Stimulated activated CD8-positive, alpha-beta memory T cell treated with anti-CD3 and anti-CD28 coated beads, Interleukin-7, amount 100 ng/mL, for 24 hours (primary cell): ENCODE data around the gene SSH2.
"Not testable (repeated sequence)": the region's sequence is repeated elsewhere in the genome, so short reads cannot be mapped to it uniquely, and the experiment has no call there.

Experiments
- DNase-seq: peaks from one replicate; pipeline ENCODE4 v3.0.0-alpha.2; 2020; ENCODE audit warnings: low read depth

The SSH2 gene

DNA sequence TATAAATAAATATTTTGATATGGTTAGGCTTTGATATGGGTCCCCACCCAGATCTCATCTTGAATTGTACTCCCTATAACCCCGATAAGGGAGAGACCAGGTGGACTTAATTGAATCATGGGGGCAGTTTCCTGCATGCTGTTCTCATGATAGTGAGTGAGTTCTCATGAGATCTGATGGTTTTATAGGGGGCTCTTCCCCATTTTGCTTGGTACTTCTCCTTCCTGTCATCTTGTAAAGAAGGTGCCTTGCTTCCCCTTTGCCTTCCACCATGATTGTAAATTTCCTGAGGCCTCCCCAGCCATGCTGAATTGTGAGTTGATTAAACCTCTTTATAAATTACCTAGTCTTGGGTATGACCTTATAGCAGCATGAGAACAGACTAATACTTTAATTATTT, 55.7 kb downstream of the SSH2 start:
- DNase-seq, result not testable (repeated sequence)

DNA sequence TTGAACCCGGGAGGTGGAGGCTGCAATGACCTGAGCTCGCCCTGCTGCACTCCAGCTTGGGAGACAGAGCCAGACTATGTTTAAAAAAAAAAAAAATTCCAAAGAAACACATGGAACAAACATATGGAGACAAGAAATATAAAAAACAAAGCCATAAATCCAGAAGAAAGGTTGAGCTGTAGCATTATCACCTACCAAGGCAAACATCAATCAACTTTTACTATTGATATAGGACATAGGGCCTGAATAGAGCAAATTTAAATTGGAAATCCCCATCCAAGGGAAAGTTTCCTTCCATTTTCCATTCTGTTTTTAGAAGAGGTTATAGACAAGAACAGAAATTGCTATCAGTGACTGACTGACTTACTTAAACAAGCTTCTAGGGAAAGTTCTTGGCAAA, 56.6 kb downstream of the SSH2 start:
- DNase-seq, result no peak

DNA sequence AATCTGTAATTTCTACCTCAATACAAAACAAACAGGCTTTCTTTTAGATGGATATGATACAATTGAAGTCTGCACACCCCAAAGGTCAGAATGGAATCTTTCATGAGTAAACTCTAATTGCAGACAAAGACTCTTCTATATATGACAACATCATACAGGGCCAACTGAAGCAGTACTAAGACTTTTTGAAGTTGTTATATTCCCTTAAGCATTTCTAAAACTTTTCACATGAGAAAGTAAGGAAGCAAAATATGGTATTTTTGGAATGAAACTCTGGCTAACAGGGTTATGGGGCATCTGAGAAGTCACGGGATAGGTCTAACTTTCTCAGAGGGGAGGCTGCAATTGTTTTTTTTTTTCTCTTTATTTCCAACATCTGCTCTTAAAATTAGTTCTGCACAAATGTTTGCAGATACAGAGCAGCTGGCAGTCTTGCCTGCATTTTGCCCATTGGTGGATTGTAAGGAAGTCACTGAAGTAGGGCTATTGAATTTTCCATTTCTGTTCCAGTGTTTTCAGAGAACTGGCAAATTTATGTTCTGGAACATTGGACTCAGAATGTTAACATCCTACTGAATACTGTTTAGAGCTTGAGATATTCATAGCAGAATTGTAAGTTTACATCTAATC, 59.1 kb downstream of the SSH2 start:
- DNase-seq, result no peak

DNA sequence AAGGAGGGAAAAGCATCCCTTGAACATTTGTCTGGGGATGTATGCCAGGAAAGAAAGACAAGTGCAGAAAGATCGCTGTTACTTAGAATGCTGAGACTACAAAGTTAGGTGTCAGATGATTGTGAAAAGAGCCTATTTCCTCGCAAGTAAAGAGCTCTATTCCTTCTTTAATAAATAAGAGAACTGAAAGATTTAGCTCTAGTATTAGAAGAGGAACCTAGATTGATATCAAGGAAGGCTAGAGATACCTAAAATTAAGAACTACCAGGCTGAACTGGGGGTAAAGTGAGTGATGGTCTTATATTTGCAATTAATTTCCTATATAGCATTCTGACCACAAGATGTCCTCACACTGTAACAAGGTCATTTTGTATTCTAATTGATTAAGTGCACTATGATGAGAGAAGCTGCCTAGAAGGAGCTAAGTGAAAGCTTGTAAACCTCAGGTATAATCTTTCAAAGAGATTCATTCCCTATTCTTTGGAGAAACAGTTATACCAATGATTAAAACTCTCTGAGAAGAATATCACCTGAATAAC, 62.3 kb downstream of the SSH2 start:
- DNase-seq, result no peak

DNA sequence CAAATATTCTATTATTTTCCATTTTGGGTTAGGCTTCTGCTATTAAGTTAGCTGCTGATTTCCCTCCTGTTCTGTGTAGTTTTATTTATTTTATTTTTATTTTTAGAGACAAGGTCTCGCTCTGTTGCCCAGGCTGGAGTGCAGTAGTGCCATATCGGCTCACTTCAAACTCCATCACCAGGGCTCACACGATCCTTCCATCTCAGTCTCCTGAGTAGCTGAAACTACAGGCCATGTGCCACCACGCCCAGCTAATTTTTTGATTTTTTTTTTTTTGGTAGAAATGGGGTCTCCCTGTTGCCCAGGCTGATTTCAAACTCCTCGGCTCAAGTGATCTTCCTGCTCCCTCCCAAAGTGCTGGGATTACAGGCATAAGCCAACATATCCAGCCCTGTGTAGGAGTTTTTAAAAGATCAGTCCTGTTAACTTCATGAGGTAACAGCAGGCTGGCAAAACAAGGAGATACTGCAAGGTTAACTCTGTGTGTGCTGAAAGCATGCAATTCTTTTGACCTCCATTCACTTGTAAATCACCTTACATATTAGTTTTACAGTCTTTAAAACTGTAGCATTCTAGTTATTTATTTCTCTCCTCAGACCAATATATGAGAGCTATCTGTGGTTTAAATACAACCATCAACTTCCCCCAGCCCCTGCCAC, 63.2 kb downstream of the SSH2 start:
- DNase-seq, result no peak

DNA sequence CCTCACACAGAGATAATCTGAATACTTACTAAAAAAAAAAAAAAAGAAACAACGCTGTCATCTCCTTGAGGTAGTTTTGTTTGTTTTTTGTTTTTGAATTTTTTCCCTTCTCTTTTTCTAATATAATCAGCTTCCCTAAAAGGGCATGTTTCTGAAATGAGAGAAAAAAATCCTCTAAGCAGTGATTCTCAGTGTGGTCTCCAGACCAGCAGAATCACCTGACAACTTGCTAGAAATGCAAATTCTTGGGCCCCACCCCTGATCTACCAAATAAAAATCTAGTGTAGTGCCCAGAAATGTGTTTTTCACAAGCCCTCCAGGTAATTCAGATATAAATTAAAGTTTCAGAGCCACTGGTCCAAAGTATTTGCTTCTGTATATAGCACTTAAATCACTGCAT, 65.4 kb downstream of the SSH2 start:
- DNase-seq, result no peak

DNA sequence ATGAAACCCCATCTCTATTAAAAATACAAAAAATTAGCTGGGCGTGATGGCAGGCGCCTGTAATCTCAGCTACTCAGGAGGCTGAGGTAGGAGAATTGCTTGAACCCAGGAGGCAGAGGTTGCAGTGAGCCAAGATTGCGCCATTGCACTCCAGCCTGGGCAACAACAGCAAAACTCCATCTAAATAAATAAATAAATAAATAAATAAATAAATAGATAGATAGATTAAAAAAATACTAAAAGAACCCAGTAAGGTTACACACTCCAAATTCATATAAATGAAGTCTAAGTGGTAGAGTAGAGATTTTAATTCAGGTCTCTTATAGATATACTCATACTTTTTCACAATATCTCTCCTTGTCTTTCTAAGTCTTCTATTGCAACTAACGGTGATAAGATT, 65.9 kb downstream of the SSH2 start:
- DNase-seq, result not testable (repeated sequence)

DNA sequence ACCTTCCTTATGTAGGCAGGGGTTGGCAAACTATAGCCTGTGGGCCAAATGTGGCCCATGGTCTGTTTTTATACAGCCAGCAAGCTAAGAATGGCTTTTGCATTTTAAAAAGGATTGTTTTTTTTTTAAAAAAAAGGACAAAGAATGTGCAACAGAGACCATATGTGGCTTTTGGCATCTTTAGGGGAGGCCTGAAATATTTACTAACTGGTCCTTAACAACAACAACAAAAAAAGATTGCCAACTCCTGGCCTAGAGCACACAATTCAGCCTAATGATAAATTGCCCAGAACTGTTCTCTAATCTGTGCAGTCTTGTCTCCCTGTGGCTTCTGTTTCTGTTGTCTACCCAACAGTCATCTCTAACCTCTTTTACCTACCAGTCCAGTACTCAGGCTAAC, 67.1 kb downstream of the SSH2 start:
- no peak for DNase-seq

DNA sequence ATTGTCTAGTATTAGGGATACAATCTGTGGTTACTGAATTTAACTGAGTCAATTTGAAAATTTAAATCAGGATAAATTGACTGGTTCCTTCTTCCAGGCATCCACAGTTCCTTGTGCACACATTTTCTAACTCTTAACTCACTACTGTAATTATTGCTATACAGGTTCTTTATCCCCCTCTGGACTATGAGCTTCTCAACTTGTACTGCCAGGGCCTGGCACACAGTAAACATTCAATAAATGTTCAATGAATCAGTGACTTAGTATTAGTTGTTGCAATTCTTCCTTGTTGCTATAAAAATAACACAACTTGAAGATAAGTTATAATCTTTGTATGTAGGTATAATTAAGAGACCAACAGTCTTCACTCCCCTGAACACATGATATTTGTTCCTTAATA, 67.9 kb downstream of the SSH2 start:
- no peak for DNase-seq

DNA sequence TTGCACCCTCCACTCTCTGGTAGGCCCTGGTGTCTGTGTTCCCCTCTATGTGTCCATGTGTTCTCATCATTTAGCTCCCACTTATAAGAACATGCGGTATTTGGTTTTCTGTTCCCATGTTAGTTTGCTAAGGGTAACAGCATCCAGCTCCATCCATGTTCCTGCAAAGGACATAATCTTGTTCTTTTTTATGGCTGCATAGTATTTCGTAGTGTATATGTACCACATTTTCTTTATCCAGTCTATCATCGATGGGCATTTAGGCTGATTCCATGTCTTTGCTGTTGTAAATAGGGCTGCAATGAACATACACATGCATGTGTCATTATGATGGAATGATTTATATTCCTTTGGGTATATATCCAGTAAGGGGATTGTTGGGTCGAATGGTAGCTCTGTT, 70.6 kb downstream of the SSH2 start:
- DNase-seq, result not testable (repeated sequence)

DNA sequence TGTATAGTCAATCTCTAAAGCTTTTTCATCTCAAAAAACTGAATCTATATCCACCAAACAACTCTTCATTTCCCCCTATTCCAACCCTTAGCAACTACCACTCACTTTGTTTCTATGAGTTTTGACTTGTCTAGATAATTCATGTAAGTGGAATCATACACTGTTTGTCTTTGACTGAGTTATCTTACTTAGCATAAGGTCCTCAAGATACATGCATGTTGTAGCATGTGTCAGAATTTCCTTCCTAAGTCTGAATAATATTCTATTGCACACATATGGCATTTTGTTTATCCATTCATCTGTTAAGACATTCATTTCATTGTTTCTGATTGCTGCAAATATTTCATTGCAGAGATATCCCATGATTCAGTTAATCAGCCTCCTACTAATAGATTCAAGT, 72.2 kb downstream of the SSH2 start:
- DNase-seq, result no peak

DNA sequence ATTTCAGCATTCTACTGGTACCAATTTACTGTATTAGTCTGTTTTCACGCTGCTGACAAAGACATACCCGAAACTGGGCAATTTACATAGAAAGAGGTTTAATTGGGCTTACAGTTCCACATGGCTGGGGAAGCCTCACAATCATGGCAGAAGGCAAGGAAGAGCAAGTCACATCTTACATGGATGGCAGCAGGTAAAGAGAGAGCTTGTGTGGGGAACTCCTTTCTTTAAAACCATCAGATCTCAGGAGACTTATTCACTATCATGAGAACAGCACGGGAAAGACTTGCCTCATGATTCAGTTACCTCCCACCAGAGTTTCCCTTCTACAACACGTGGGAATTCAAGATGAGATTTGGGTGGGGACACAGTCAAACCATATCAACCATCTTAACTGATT, 72.9 kb downstream of the SSH2 start:
- not testable (repeated sequence) for DNase-seq

DNA sequence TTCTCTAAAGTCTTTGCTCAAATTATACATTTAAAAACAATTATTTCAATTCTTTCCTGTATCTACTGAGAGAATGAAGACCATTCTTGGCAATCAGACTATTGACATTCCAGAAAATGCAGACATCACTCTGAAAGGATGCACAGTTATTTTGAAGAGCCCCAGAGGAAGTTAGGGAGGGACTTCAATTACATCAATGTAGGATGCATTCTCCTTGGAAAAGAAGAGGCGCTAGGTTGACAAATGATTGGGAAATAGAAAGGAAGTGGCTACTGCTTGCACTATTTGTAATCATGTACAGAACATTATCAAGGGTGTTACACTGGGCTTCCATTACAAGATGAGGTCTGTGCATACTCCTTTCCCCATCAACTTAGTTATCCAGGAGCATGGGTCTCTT, 74.3 kb downstream of the SSH2 start:
- DNase-seq, result no peak

DNA sequence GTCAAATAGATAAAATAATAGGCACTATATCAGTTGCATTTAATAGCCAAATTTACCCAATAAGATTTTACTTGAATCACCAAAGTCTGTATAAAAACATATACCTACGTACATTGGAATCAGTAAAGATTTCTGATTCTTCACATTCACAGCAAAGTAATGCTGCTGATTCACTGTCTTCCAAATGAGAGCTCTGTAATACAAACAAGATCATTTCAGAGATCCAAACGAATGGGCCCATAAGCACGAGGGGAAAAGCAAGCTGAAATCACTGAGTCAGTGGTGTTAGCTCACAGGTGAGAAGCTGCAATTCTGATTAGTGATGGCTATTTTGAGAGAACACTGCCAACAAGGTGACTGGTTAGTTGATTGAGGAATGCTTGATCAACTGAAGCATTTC, 81.3 kb downstream of the SSH2 start:
- DNase-seq, result no peak

DNA sequence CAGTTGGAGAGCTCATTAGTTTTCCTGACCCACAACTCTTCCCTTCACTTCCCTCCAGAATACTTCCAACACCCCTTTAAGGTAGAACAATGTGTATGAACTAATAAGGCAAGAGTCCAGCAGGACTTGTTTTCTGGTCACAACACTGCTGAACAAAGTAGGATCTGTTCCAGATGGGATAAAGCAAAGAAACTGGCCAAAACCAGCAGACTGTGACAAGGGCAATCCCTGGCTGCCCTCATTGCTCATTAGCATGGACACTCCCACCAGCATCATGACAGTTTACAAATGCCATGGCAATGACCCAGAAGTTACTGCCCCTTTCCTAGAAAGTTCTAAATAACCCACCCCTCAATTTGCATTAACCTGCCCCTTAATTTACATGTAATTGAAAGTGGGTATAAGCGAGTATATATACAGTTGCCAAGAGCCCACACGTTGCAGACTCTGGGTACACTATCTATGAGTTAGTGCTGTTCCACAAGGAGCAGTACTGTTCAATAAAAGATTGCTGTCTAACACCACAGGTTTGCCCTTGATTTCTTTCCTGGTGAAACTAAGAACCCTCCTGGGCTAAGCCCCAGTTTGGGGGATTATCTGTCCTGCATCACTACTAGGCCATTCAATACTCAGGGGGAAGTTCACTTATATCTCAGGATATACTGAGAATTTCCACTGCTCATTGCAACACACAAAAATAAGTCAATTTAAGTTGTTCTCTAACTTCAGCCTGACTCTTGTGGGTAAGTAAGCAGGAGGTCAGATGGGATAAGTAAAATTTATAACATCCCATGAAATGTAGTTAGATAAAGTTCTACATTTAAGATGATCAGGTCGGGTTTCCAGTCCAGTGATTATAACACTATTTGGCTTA, 82.3 kb downstream of the SSH2 start:
- no peak for DNase-seq

DNA sequence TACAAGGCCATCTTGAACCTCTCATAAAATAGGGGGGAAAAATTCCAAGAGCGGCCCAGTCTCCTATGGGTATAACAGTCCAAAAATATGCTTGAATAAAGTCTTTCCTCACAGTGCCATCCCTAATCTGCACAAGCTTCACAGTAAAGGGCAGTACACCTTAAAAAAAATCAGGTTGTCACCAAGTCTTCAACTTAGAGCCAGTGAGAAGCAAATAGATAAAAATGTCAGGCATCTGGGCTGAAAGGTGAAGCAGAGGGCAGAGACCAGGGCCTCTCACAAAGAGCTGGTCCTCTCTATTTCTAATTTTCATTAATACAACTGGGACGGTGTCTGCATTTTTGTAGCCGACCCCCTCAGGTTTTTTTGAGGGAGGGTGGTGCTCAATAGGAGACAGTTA, 82.9 kb downstream of the SSH2 start:
- DNase-seq, result no peak

DNA sequence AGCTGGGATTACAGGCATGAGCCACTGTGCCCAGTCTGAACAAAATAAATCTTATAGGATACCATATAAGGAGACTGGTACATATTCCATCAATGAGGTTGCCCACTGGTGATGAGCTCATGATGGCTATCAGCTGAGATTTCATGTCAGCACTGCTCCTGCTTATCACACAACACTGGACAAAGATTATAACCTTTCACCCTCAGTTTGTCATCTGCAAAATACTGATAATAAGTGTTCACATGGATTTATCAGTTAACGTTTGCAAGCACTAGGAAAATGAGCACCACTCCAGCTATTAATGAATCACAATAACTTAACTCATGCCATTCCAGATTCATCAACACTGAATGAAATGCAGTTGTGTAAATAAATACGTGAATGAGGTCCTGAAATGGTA, 83.7 kb downstream of the SSH2 start:
- DNase-seq, result no peak

DNA sequence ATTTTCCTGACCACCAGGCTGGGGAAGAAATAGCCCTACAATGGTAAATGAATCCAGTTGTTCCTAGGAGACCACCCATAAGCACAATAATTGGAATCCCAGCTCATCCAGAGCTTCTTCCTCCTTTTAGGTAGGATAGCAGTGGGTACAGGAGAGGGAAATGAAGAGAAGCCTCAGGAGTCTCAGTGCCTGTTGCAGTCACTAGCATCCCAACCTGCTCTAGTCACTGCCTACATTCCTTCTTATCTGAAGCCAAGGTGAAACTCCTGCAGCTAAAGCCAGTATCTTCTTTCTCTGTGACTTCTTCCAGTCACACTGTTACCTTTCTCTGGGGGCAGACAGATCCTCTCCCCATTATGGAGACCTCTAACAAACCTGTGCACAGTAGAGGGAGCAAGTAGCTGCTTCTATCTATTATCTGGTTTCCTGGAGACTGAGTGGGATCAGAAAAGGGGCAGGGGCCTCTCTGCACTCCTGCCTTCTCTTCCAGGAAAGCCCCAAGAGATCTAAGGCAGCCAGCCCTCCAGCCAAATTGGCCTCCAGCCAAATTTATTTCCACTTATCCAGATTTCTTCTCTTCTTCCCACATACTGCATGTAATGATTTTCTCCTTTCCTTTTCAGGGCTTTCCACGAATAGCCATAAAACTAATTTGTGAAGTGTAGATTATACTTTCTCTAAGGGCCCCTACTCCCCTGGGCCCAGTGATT, 85.5 kb downstream of the SSH2 start:
- no peak for DNase-seq

DNA sequence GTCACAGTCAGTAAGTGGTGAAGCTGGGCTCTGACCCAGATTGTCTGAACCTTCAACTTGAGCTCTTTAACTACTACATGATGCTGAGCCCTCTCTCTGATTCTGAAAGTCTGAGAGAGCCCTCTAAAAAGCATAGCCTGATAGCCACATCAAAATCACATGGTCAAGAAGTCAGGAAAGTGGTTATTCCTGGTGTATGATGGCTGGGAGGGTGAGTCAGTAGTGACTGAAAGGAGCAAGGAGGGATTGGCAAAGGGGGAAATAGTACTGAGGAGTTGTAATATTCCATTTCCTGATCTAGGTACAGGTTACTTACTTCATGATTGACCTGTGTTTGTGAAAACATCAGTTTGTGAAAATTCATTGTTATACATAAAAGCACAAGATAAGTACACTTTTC, 89.1 kb downstream of the SSH2 start:
- DNase-seq, result no peak

DNA sequence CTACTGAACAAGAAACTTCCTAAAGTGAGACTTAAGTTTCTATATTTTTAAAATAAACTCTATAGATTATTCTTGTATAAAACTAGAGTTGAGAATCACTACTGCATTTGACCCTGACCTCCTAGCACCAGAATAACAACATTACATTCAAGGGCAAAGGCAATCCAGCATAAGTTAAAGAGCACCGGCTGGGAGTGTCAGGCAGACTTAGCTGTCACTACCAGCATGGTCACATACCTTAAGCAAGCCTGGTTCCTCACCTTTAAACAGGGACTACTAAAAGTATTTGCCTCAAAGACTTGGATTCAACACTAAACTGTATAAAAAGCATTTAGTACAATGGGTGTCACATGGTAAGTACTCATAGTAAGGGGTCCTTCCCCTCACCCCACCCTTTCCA, 90.4 kb downstream of the SSH2 start:
- no peak for DNase-seq

DNA sequence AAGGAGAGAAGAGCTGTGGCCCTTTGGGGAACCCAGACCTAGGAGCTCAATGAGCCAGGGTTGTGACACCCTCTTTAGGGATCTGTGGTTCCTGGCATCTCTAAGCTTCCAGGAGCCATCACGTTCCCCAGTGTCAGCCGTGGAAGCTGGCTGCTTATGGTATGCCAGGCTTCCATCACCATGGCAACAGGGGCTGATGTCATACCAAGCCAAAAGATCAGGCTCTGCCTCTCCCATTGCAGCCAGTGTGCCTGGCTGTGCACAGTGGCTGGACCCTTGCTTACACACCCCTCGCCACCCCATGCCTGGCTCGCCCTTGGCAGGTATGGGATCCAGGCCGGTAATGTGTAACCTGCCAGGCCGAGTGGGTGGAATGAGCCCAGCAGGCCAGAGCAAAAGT, 91.1 kb downstream of the SSH2 start:
- DNase-seq, result no peak

DNA sequence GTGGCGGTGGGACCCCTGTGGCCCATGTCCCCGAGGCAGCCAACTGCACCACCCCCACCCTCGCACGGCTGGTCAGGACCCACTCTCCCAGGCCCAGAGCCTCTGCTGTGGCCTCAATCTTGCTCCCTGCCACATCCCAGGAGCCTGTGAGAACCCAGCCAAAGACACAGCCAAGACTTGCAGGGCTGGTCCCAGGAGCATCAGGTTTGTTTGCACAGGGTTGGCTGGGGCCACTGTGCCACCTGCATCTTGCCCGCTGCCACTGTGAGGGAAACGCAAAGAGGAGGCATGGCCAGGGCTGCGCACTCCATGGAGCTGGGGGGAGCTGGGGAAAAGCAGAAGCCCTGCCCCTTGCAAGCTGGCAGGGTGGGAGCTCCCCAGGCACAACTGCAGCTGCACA, 92.5 kb downstream of the SSH2 start:
- no peak for DNase-seq
